ENCODE results near the gene TAF1L.
"Not testable (repeated sequence)": the region's sequence is repeated elsewhere in the genome, so short reads cannot be mapped to it uniquely, and the experiment has no call there.

TAF1L gene

GRCh38 chr9:32635362-32635761 lies at the start of gene TAF1L:
TSS of gene TAF1L (minus strand) at chr9:32635669. CDS start at chr9:32635579, 90 bp downstream.
- DNase-seq, result no peak

- DNase-seq, result no peak
Observed at GRCh38 chr9:32681751-32682150, 46.3 kb upstream of the TAF1L start.

GRCh38 chr9:32677931-32678330 lies 42.5 kb upstream of the TAF1L start:
- DNase-seq, result no peak

GRCh38 chr9:32672469-32672868 lies 37.0 kb upstream of the TAF1L start:
- no peak for DNase-seq

GRCh38 chr9:32671333-32671732 lies 35.9 kb upstream of the TAF1L start:
- no peak for DNase-seq

GRCh38 chr9:32665101-32665500 lies 29.6 kb upstream of the TAF1L start:
- no peak for DNase-seq

GRCh38 chr9:32663741-32664140 lies 28.3 kb upstream of the TAF1L start:
- no peak for DNase-seq

GRCh38 chr9:32647671-32648070 lies 12.2 kb upstream of the TAF1L start:
- DNase-seq, result no peak

- DNase-seq, result no peak
Observed at GRCh38 chr9:32644698-32645097, 9.2 kb upstream of the TAF1L start.

GRCh38 chr9:32633151-32633550 lies 2.3 kb downstream of the TAF1L start:
- DNase-seq, result not testable (repeated sequence)

- no peak for DNase-seq
Observed at GRCh38 chr9:32631991-32632390, 3.5 kb downstream of the TAF1L start.

- no peak for DNase-seq
Observed at GRCh38 chr9:32627394-32627954, 8.0 kb downstream of the TAF1L start.

- no peak for DNase-seq
Observed at GRCh38 chr9:32625320-32625719, 10.1 kb downstream of the TAF1L start.

GRCh38 chr9:32622948-32623347 lies 12.5 kb downstream of the TAF1L start:
- DNase-seq, result no peak

GRCh38 chr9:32618261-32618660 lies 17.2 kb downstream of the TAF1L start:
- DNase-seq, result no peak

GRCh38 chr9:32606811-32607210 lies 28.7 kb downstream of the TAF1L start:
- no peak for DNase-seq

- DNase-seq, result no peak
Observed at GRCh38 chr9:32603914-32604852, 31.3 kb downstream of the TAF1L start.

GRCh38 chr9:32599021-32599420 lies 36.4 kb downstream of the TAF1L start:
- not testable (repeated sequence) for DNase-seq

- DNase-seq, result no peak
Observed at GRCh38 chr9:32596936-32597335, 38.5 kb downstream of the TAF1L start.

GRCh38 chr9:32596096-32596865 lies 39.2 kb downstream of the TAF1L start:
- no peak for DNase-seq

GRCh38 chr9:32590898-32591297 lies 44.6 kb downstream of the TAF1L start:
- DNase-seq, result no peak

GRCh38 chr9:32590476-32590875 lies 45.0 kb downstream of the TAF1L start:
- no peak for DNase-seq

GRCh38 chr9:32589083-32589723 lies 46.3 kb downstream of the TAF1L start:
- no peak for DNase-seq
